ENCODE results near the gene ELAPOR1. TPM values are rescaled to one million over a fixed set of nuclear protein-coding genes. Genes with fewer than 3 reads are reported as not detected.
A peak's percentile ranks its signal among the peaks of the same experiment; 100 is the strongest.

ELAPOR1 gene
- total RNA-seq, 1 donor from 2014 or later: 0.83 TPM

DNA sequence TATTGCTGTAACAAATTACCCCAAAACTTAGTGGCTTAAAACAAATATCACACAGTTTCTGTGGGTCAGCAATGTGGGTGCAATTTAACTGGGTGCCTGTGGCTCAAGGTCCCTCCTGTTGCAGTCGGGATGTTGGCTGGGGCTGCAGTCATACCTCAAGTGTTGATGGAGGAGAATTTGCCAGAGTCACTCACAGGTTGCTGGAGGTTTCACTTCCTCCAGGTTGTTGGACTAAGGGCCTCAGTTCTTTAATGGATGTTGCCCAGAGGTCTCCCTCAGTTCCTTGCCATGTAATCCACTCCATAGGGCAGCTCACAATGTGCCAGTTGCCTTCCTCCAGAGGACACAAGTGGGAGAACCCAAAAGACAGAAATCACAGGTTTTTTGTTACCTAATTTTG is 35.6 kb upstream of the ELAPOR1 start:
- Mint-ChIP-seq H3K4me3 (ENCODE audit: unreplicated experiment) (no peak overlapping the region), H3K27ac (ENCODE audit: unreplicated experiment) (no peak overlapping the region), H3K27me3 (ENCODE audit: unreplicated experiment) (no peaks in the 10 kb centered on the region)

DNA sequence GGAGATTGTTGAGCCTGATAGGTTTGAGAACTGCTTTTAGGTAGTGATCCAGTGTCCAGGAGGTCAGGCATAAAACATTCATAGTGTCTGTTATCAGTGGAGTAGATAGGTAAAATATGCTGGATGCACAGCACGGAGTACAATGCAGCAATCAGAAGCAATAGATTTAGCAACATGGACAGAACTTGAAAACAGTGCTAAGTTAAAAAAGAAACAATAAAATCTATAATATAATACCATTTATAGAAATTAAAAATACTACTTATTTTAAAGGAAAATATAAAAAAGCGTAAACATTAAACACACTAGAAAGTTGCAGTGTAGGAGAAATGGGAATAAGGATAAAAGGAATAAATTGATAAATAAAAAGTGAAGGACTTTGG is 34.7 kb upstream of the ELAPOR1 start:
- Mint-ChIP-seq H3K36me3 (ENCODE audit: unreplicated experiment) (no peaks in the 10 kb centered on the region), H3K4me1 (ENCODE audit: unreplicated experiment) (peaks cover 18% of the 10 kb centered on the region), H3K4me3 (ENCODE audit: unreplicated experiment) (no peak overlapping the region), H3K27ac (ENCODE audit: unreplicated experiment) (no peak overlapping the region), H3K9me3 (ENCODE audit: unreplicated experiment) (no peaks in the 10 kb centered on the region), H3K27me3 (ENCODE audit: unreplicated experiment) (no peaks in the 10 kb centered on the region)
- no peak for TF ChIP-seq CTCF (IDR thresholded peaks at IDR 0.05)
- DNase-seq (ENCODE audit: extremely low spot score, unreplicated experiment): no peak

More for the DNA sequence above, 35.6 kb upstream of the ELAPOR1 start:
- no peak for TF ChIP-seq CTCF (IDR thresholded peaks at IDR 0.05)
- Mint-ChIP-seq H3K9me3 (ENCODE audit: unreplicated experiment) (no peaks in the 10 kb centered on the region), H3K4me1 (ENCODE audit: unreplicated experiment) (peaks cover 20% of the 10 kb centered on the region), H3K36me3 (ENCODE audit: unreplicated experiment) (peaks cover 1% of the 10 kb centered on the region)
- DNase-seq (ENCODE audit: extremely low spot score, unreplicated experiment): no peak

GRCh38 chr1:109080441-109081082 is 33.4 kb upstream of the ELAPOR1 start:
- H3K27me3 Mint-ChIP-seq (ENCODE audit: unreplicated experiment): no peaks in the 10 kb centered on the region
- H3K27ac Mint-ChIP-seq (ENCODE audit: unreplicated experiment): peak overlapping the region; percentile 72
- TF ChIP-seq CTCF (IDR thresholded peaks at IDR 0.05): no peak
- H3K36me3 Mint-ChIP-seq (ENCODE audit: unreplicated experiment): no peaks in the 10 kb centered on the region
- peaks cover 9% of the 10 kb centered on the region for H3K4me1 Mint-ChIP-seq (ENCODE audit: unreplicated experiment)
- DNase-seq (ENCODE audit: extremely low spot score, unreplicated experiment): no peak
- H3K4me3 Mint-ChIP-seq (ENCODE audit: unreplicated experiment): no peak overlapping the region
- no peaks in the 10 kb centered on the region for H3K9me3 Mint-ChIP-seq (ENCODE audit: unreplicated experiment)

GRCh38 chr1:109083501-109083900 is 30.4 kb upstream of the ELAPOR1 start:
- H3K27me3 Mint-ChIP-seq (ENCODE audit: unreplicated experiment): no peaks in the 10 kb centered on the region
- H3K4me1 Mint-ChIP-seq (ENCODE audit: unreplicated experiment): peaks cover 4% of the 10 kb centered on the region
- no peak overlapping the region for H3K4me3 Mint-ChIP-seq (ENCODE audit: unreplicated experiment)
- no peak for TF ChIP-seq CTCF (IDR thresholded peaks at IDR 0.05)
- no peaks in the 10 kb centered on the region for H3K9me3 Mint-ChIP-seq (ENCODE audit: unreplicated experiment)
- no peaks in the 10 kb centered on the region for H3K36me3 Mint-ChIP-seq (ENCODE audit: unreplicated experiment)
- no peak overlapping the region for H3K27ac Mint-ChIP-seq (ENCODE audit: unreplicated experiment)
- DNase-seq (ENCODE audit: extremely low spot score, unreplicated experiment): no peak

GRCh38 chr1:109083923-109084322 is 30.0 kb upstream of the ELAPOR1 start:
- Mint-ChIP-seq H3K4me3 (ENCODE audit: unreplicated experiment) (no peak overlapping the region), H3K27me3 (ENCODE audit: unreplicated experiment) (no peaks in the 10 kb centered on the region), H3K27ac (ENCODE audit: unreplicated experiment) (no peak overlapping the region), H3K9me3 (ENCODE audit: unreplicated experiment) (no peaks in the 10 kb centered on the region), H3K4me1 (ENCODE audit: unreplicated experiment) (peaks cover 4% of the 10 kb centered on the region), H3K36me3 (ENCODE audit: unreplicated experiment) (no peaks in the 10 kb centered on the region)
- TF ChIP-seq CTCF (IDR thresholded peaks at IDR 0.05): no peak
- no peak for DNase-seq (ENCODE audit: extremely low spot score, unreplicated experiment)
